Fibroblast of lung (primary cell): Measurements from ENCODE around the gene UPP1.

Experiments used
- EZH2 ChIP-seq: IDR thresholded peaks from 2 replicates; pipeline ENCODE4 v1.5.1; 2012; ENCODE audit warnings: low read length, control low read depth, mild to moderate bottlenecking; ENCODE audit errors: missing control alignments
- TF ChIP-seq, protein P1 (sequence below), 2 donors: IDR thresholded peaks in 1 of 2; conservative IDR thresholded peaks in 1 of 2; 1 replicate in 1 of 2; 2 replicates in 1 of 2; pipeline ENCODE4 v1.5.1; 2011 to 2012; ENCODE audit warnings: low read length in 2 of 2, control low read depth in 1 of 2, inconsistent platforms in 1 of 2, low read depth in 1 of 2, mild to moderate bottlenecking in 1 of 2

DNA sequence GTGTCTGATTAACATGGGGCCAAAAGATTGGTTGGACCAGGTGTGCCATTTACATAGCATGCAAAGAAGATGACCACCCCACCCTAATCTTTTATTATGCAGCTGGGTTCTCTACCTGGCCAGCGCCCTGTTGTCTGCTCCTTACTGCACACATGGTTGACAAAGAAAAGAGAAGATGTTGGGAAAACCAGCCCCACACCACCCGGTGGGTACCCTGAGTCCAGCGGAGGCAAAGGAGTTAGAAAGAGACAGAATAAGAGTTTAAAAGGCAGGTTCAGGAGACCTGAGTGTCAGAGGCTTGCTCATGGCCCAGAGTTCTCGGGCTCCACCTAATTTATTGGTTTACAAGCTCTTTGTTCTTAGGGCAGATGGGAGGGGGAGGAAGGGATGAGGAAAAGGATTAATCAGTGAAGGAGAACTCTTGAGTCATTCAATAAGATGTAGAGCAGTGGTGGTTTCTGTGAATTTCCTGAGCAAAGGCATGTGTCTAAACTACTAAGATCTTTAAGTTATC is 58.1 kb downstream of the UPP1 start:
- TF ChIP-seq, protein P1, sequence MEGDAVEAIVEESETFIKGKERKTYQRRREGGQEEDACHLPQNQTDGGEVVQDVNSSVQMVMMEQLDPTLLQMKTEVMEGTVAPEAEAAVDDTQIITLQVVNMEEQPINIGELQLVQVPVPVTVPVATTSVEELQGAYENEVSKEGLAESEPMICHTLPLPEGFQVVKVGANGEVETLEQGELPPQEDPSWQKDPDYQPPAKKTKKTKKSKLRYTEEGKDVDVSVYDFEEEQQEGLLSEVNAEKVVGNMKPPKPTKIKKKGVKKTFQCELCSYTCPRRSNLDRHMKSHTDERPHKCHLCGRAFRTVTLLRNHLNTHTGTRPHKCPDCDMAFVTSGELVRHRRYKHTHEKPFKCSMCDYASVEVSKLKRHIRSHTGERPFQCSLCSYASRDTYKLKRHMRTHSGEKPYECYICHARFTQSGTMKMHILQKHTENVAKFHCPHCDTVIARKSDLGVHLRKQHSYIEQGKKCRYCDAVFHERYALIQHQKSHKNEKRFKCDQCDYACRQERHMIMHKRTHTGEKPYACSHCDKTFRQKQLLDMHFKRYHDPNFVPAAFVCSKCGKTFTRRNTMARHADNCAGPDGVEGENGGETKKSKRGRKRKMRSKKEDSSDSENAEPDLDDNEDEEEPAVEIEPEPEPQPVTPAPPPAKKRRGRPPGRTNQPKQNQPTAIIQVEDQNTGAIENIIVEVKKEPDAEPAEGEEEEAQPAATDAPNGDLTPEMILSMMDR (conservative IDR thresholded peaks at IDR 0.05 in 1 of 2, IDR thresholded peaks at IDR 0.05 in 1 of 2; ENCODE audit: low read depth in 1 of 2, low read length in 2 of 2), result no peak
- no peak for TF ChIP-seq EZH2
